IMR-90 (cell line): Measurements from ENCODE around the gene HLA-DPA1. TPM values are rescaled to one million over a fixed set of nuclear protein-coding genes. Genes with fewer than 3 reads are reported as not detected.

ENCODE experiments used
- ATAC-seq: fragments of 200-7000 bp; cut with Tn5 transposase; 2 replicates; pipeline ENCODE4 v1.9.1; 2020; ENCODE audit warnings: low read depth, mild to moderate bottlenecking, moderate library complexity
- BruUV-seq: library from RNA; stranded (reverse); fragments of 400-500 nt; replicated peaks from 2 replicates; lab custom pipeline; 2021; lab: Mats Ljungman, UMichigan
- CTCF ChIA-PET: fragments of 300-600 bp; formaldehyde crosslinking; extraction: SDS; loops from one replicate; lab custom pipeline; 2021; ENCODE audit warnings: antibody characterized with exemption; lab: Yijun Ruan, JAX
- POLR2A ChIA-PET: fragments of 300-600 bp; sonication (Branson Sonifier 250); formaldehyde crosslinking; loops from one replicate; lab custom pipeline; 2022; ENCODE audit warnings: antibody characterized with exemption; ENCODE audit not compliant: unreplicated experiment; lab: Charles Lee
- DNase-seq: peaks from one replicate; pipeline ENCODE4 v3.0.0; 2013
- H2AFZ ChIP-seq: replicated peaks from 2 replicates; pipeline ENCODE3; 2013; ENCODE audit warnings: low read length, mild to moderate bottlenecking; ENCODE audit not compliant: poor library complexity
- H2AK5ac ChIP-seq: 2 replicates; pipeline ENCODE4 v1.6.1; 2013; ENCODE audit warnings: low read depth, low read length, inconsistent platforms
- H2AK9ac ChIP-seq: replicated peaks from 2 replicates; pipeline ENCODE3; 2013; ENCODE audit warnings: mild to moderate bottlenecking, low read depth, low read length, moderate library complexity; ENCODE audit not compliant: poor library complexity
- H2BK120ac ChIP-seq: 2 replicates; pipeline ENCODE4 v1.6.1; 2013; ENCODE audit warnings: low read depth, low read length, inconsistent platforms
- H2BK15ac ChIP-seq: 3 replicates; pipeline ENCODE4 v1.6.1; 2013; ENCODE audit warnings: low read depth, low read length, inconsistent platforms
- H2BK20ac ChIP-seq: 2 replicates; pipeline ENCODE4 v1.6.1; 2013; ENCODE audit warnings: low read depth, mild to moderate bottlenecking, inconsistent platforms, low read length, moderate library complexity
- H2BK5ac ChIP-seq: 2 replicates; pipeline ENCODE4 v1.6.1; 2013; ENCODE audit warnings: mild to moderate bottlenecking, low read depth, low read length, inconsistent platforms; ENCODE audit not compliant: poor library complexity, severe bottlenecking
- H3K14ac ChIP-seq: replicated peaks from 2 replicates; pipeline ENCODE4 v1.6.1; 2013; ENCODE audit warnings: low read depth, low read length, inconsistent platforms
- H3K18ac ChIP-seq: 2 replicates; pipeline ENCODE4 v1.6.1; 2013; ENCODE audit warnings: low read depth, low read length, control low read depth
- H3K23ac ChIP-seq: 2 replicates; pipeline ENCODE4 v1.6.1; 2013; ENCODE audit warnings: low read depth, low read length, inconsistent platforms
- H3K27ac ChIP-seq: 2 replicates; pipeline ENCODE4 v1.5.1; 2013; ENCODE audit warnings: mild to moderate bottlenecking, control low read depth, low read length; ENCODE audit not compliant: insufficient read depth
- H3K27me3 ChIP-seq: 2 replicates; pipeline ENCODE4 v1.6.1; 2013; ENCODE audit warnings: low read length; ENCODE audit not compliant: control insufficient read depth, insufficient read depth
- H3K36me3 ChIP-seq: 2 replicates; pipeline ENCODE4 v1.6.1; 2013; ENCODE audit warnings: low read length, mixed read lengths; ENCODE audit not compliant: control insufficient read depth, insufficient read depth
- H3K4ac ChIP-seq: 2 replicates; pipeline ENCODE4 v1.6.1; 2013; ENCODE audit warnings: low read depth, low read length, inconsistent platforms
- H3K4me1 ChIP-seq: 2 replicates; pipeline ENCODE4 v1.6.1; 2013; ENCODE audit warnings: low read length, mixed read lengths; ENCODE audit not compliant: control insufficient read depth, insufficient read depth
- H3K4me2 ChIP-seq: 2 replicates; pipeline ENCODE4 v1.6.1; 2013; ENCODE audit warnings: low read depth, mild to moderate bottlenecking, control low read depth, low read length, moderate library complexity
- H3K4me3 ChIP-seq: 2 replicates; pipeline ENCODE4 v1.5.1; 2013; ENCODE audit warnings: low read depth, mild to moderate bottlenecking, control low read depth, low read length, moderate library complexity; ENCODE audit not compliant: insufficient read depth
- H3K56ac ChIP-seq: 2 replicates; pipeline ENCODE4 v1.6.1; 2013; ENCODE audit warnings: low read length, inconsistent platforms; ENCODE audit not compliant: insufficient read depth; ENCODE audit errors: extremely low read depth
- H3K79me1 ChIP-seq, 2 experiments: 2 replicates each; pipeline ENCODE4 v1.6.1; 2013; ENCODE audit warnings: low read length in 2 of 2, inconsistent platforms in 1 of 2, low read depth in 1 of 2
- H3K9ac ChIP-seq: 2 replicates; pipeline ENCODE4 v1.6.1; 2013; ENCODE audit warnings: low read depth, low read length, control low read depth
- H3K9me1 ChIP-seq: 2 replicates; pipeline ENCODE4 v1.6.1; 2013; ENCODE audit warnings: low read length, inconsistent platforms; ENCODE audit not compliant: insufficient read depth
- H3K9me3 ChIP-seq: 2 replicates; pipeline ENCODE4 v1.6.1; 2013; ENCODE audit warnings: low read length; ENCODE audit not compliant: control insufficient read depth, insufficient read depth
- H4K20me1 ChIP-seq: 2 replicates; pipeline ENCODE4 v1.6.1; 2013; ENCODE audit warnings: low read length, inconsistent platforms; ENCODE audit not compliant: insufficient read depth
- H4K5ac ChIP-seq: 2 replicates; pipeline ENCODE4 v1.6.1; 2013; ENCODE audit warnings: mild to moderate bottlenecking, low read depth, low read length, control low read depth
- H4K8ac ChIP-seq, 2 experiments: 2 replicates each; pipeline ENCODE4 v1.6.1; 2013; ENCODE audit warnings: low read depth in 2 of 2, low read length in 2 of 2, control low read depth in 1 of 2, inconsistent platforms in 1 of 2
- H4K91ac ChIP-seq: 2 replicates; pipeline ENCODE4 v1.6.1; 2013; ENCODE audit warnings: low read depth, low read length, inconsistent platforms; ENCODE audit not compliant: insufficient read depth
- CTCF ChIP-seq: conservative IDR thresholded peaks from 2 replicates; pipeline ENCODE4 v1.5.1; 2012; ENCODE audit warnings: mild to moderate bottlenecking, low read depth, low read length, improper control_type of control experiment
- MAZ ChIP-seq: IDR thresholded peaks from 2 replicates; pipeline ENCODE4 v1.6.1; 2012; ENCODE audit warnings: low read depth, mild to moderate bottlenecking, low read length, improper control_type of control experiment, moderate library complexity, borderline replicate concordance
- WGBS, 2 experiments: methylation state at CpG; one replicate each; pipeline versions ENCODE4 v1.1.5 to v1.1.7; 2013; ENCODE audit warnings: missing lambda C conversion rate in 2 of 2; ENCODE audit not compliant: insufficient read length in 1 of 2; ENCODE audit errors: extremely low coverage in 2 of 2; 5-methylcytosine and 5-hydroxymethylcytosine counted together
- dilution Hi-C: fragments of 300-500 bp; cut with HindIII; formaldehyde crosslinking; loops from one replicate; pipeline ENCODE4 v1.14.3; 2018; ENCODE audit warnings: low sequenced_read_pairs; ENCODE audit not compliant: unreplicated experiment
- in situ Hi-C: fragments of 300-500 bp; cut with MboI; formaldehyde crosslinking; loops from 3 replicates; pipeline ENCODE4 v1.14.3; 2019; ENCODE audit warnings: low sequenced_read_pairs, inconsistent platforms, mixed read lengths
- intact Hi-C: fragments of 100-400 bp; cut with micrococcal nuclease; formaldehyde crosslinking; loops from 2 replicates; pipeline ENCODE4 v1.10.0; 2022
- polyA plus RNA-seq, 3 experiments: library from polyadenylated mRNA; depleted of rRNA; stranded (reverse); fragments of >200 nt; gene quantifications; 2 replicates each; pipeline ENCODE4 v1.2.3, GENCODE V29; 2012; ENCODE audit warnings: low replicate concordance in 1 of 3
- total RNA-seq: library from RNA; depleted of rRNA; stranded (reverse); fragments of >200 nt; gene quantifications from 2 replicates; pipeline ENCODE4 v1.2.3, GENCODE V29; 2012

Gene HLA-DPA1
- total and polyA plus RNA-seq, 2 of the 4 experiments (the other 2 are of a cell fraction) = not detected

GRCh38 chr6:33091957-33092356 is 18.5 kb upstream of the HLA-DPA1 start:
- no peak overlapping the region for H4K91ac ChIP-seq
- H2AFZ ChIP-seq = no peak overlapping the region
- no peak overlapping the region for H4K5ac ChIP-seq
- ATAC-seq (no peak), DNase-seq (no peak)
- CTCF ChIA-PET = no interaction called here
- H2BK15ac ChIP-seq = no peak overlapping the region
- no peak overlapping the region for H2BK120ac ChIP-seq
- 23% methylated on average over 7 of the region's 9 CpGs; no CpG with 5 or more reads in 1 of the 2 experiments for WGBS, 2 experiments
- TF ChIP-seq CTCF (0 out of 2 replicates have a peak, but pooled peaks have one; percentile 18), MAZ (no peak)
- no peak overlapping the region for H2AK5ac ChIP-seq
- H3K4ac ChIP-seq = no peak overlapping the region
- H3K27me3 ChIP-seq = peaks cover 28% of the 10 kb centered on the region
- no peak overlapping the region for H3K14ac ChIP-seq
- no TSS peak for BruUV-seq
- no peaks in the 10 kb centered on the region for H3K9me3 ChIP-seq
- intact Hi-C loops (no loop called here), in situ Hi-C loops (no loop called here), dilution Hi-C loops (no loop called here)
- peak overlapping the region; percentile 55 for H2AK9ac ChIP-seq
- no peaks in the 10 kb centered on the region for H3K9me1 ChIP-seq
- H4K8ac ChIP-seq = no peak overlapping the region
- H3K27ac ChIP-seq = no peak overlapping the region
- H3K56ac ChIP-seq = no peak overlapping the region
- no peak overlapping the region for H3K4me3 ChIP-seq
- 0 out of 2 replicates have a peak, but pooled peaks cover 1% of the 10 kb centered on the region for H3K36me3 ChIP-seq
- H3K9ac ChIP-seq = no peak overlapping the region
- no peaks in the 10 kb centered on the region for H3K79me1 ChIP-seq
- H3K18ac ChIP-seq = no peak overlapping the region
- H3K4me2 ChIP-seq = no peak overlapping the region
- H3K23ac ChIP-seq = no peak overlapping the region
- no peaks in the 10 kb centered on the region; the same call in 1 of the 2 replicates for H4K20me1 ChIP-seq
- no peak overlapping the region for H2BK20ac ChIP-seq
- H3K4me1 ChIP-seq = no peaks in the 10 kb centered on the region
- no peak overlapping the region for H2BK5ac ChIP-seq
- POLR2A ChIA-PET = no interaction called here
